ENCODE results near the gene CCDC9.

The CCDC9 gene

DNA sequence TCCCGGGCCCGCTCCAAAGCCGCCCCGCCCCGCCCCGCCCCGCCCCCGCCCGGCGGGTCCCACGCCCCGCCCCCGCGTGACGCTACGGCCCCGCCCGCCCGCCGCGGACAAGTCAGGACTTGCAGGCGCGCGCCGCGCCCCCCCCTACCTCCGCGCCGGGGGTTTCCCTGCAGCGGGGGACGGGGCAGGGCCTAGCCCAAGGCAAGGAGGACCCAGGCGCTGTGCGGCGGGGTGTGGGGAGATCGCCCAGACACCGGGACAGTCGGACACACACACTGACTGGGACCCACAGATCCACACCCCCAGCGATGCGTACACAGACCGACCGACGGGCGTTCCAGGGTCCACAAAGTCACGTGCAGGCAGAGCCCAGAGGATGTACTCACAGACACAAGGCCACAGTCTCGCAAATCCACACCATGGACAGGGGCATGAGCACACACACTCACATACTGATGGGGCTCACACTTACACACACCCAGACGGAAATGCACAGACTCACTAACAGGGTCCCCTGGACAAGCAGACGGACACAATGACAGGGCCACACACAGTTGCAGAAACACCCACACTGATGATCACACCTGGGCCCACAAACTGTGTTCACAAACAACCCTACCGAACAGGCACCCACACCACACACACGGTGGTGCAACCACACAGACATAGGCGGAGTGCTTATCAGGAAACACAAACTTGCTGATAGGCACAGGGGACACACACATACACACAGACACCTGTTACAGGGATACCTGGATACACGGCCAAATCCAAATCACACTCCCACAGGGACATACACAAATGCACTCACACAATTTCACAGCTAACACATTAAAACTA is 24.9 kb upstream of the CCDC9 start:
- no peak for DNase-seq (ENCODE audit: low read depth)
- TF ChIP-seq, protein P1, sequence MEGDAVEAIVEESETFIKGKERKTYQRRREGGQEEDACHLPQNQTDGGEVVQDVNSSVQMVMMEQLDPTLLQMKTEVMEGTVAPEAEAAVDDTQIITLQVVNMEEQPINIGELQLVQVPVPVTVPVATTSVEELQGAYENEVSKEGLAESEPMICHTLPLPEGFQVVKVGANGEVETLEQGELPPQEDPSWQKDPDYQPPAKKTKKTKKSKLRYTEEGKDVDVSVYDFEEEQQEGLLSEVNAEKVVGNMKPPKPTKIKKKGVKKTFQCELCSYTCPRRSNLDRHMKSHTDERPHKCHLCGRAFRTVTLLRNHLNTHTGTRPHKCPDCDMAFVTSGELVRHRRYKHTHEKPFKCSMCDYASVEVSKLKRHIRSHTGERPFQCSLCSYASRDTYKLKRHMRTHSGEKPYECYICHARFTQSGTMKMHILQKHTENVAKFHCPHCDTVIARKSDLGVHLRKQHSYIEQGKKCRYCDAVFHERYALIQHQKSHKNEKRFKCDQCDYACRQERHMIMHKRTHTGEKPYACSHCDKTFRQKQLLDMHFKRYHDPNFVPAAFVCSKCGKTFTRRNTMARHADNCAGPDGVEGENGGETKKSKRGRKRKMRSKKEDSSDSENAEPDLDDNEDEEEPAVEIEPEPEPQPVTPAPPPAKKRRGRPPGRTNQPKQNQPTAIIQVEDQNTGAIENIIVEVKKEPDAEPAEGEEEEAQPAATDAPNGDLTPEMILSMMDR (IDR thresholded peaks at IDR 0.05; ENCODE audit: low read depth, low read length, missing control alignments): no peak
- peak overlapping the region; percentile 33 for H3K4me3 ChIP-seq (ENCODE audit: low read depth, low read length)
- in situ Hi-C loops (cut with HindIII; ENCODE audit: low sequenced_read_pairs): no loop called here

GRCh38 chr19:47232422-47233211 is 23.7 kb upstream of the CCDC9 start:
- no peak overlapping the region for H3K4me3 ChIP-seq (ENCODE audit: low read depth, low read length)
- no peak for DNase-seq (ENCODE audit: low read depth)
- TF ChIP-seq, protein P1 (IDR thresholded peaks at IDR 0.05; ENCODE audit: low read depth, low read length, missing control alignments): no peak
- in situ Hi-C loops (cut with HindIII; ENCODE audit: low sequenced_read_pairs): no loop called here

DNA sequence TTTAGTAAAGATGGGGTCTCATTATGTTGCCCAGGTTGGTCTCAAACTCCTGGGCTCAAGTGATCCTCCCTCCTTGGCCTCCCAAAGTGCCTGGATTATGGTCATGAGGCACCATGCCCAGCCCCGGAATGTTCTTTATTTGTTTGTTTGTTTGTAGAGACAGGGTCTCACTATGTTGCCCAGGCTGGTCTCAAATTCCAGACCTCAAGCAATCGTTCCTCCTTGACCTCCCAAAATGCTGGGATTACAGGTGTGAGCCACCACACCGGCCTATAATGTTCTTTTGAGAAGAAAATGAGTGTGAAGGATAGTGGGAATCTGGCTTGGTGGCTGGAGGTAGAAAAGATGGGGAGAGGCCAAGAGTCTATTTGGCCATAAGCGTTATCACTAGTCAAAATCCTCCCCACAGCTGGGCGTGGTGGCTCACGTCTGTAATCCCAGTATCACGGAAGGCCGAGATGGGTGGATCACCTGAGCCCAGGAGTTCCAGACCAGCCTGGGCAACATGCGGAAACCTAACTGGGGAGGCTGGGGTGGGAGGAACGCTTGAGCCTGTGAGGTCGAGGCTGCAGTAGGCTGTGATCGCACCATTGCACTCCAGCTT is 20.2 kb upstream of the CCDC9 start:
- no peak for DNase-seq (ENCODE audit: low read depth)
- in situ Hi-C loops (cut with HindIII; ENCODE audit: low sequenced_read_pairs): no loop called here
- TF ChIP-seq, protein P1 (IDR thresholded peaks at IDR 0.05; ENCODE audit: low read depth, low read length, missing control alignments): no peak
- no peak overlapping the region for H3K4me3 ChIP-seq (ENCODE audit: low read depth, low read length)

GRCh38 chr19:47239152-47239551 is 17.2 kb upstream of the CCDC9 start:
- peak overlapping the region; percentile 25 for H3K4me3 ChIP-seq (ENCODE audit: low read depth, low read length)
- TF ChIP-seq, protein P1 (IDR thresholded peaks at IDR 0.05; ENCODE audit: low read depth, low read length, missing control alignments): no peak
- DNase-seq (ENCODE audit: low read depth): no peak
- in situ Hi-C loops (cut with HindIII; ENCODE audit: low sequenced_read_pairs): no loop called here

GRCh38 chr19:47239610-47240296 is 16.6 kb upstream of the CCDC9 start:
- H3K4me3 ChIP-seq (ENCODE audit: low read depth, low read length): peak overlapping the region; percentile 25
- in situ Hi-C loops (cut with HindIII; ENCODE audit: low sequenced_read_pairs): no loop called here
- TF ChIP-seq, protein P1 (IDR thresholded peaks at IDR 0.05; ENCODE audit: low read depth, low read length, missing control alignments): no peak
- DNase-seq (ENCODE audit: low read depth): no peak

GRCh38 chr19:47240556-47240955 is 15.8 kb upstream of the CCDC9 start:
- no peak overlapping the region for H3K4me3 ChIP-seq (ENCODE audit: low read depth, low read length)
- in situ Hi-C loops (cut with HindIII; ENCODE audit: low sequenced_read_pairs): no loop called here
- TF ChIP-seq, protein P1 (IDR thresholded peaks at IDR 0.05; ENCODE audit: low read depth, low read length, missing control alignments): no peak
- no peak for DNase-seq (ENCODE audit: low read depth)

Data from astrocyte of the cerebellum (primary cell).